Liver (tissue), 3 donors: ENCODE results near the gene DCUN1D2.

Experiments
- RAD21 ChIP-seq, 2 donors: IDR thresholded peaks; 2 replicates each; pipeline ENCODE4 v1.6.1; 2016; ENCODE audit warnings: antibody characterized with exemption in 2 of 2, mild to moderate bottlenecking in 2 of 2
- TF ChIP-seq, protein P1 (sequence below): fragments of 150-350 bp; IDR thresholded peaks from 2 replicates; pipeline ENCODE4 v1.5.1; 2017; ENCODE audit warnings: improper control_type of control experiment, low read depth, low read length; ENCODE audit not compliant: missing input control
- donor health status: healthy.
- donor health status: healthy.

GRCh38 chr13:113406321-113407102, 84.0 kb downstream of the DCUN1D2 start:
- TF ChIP-seq, protein P1, sequence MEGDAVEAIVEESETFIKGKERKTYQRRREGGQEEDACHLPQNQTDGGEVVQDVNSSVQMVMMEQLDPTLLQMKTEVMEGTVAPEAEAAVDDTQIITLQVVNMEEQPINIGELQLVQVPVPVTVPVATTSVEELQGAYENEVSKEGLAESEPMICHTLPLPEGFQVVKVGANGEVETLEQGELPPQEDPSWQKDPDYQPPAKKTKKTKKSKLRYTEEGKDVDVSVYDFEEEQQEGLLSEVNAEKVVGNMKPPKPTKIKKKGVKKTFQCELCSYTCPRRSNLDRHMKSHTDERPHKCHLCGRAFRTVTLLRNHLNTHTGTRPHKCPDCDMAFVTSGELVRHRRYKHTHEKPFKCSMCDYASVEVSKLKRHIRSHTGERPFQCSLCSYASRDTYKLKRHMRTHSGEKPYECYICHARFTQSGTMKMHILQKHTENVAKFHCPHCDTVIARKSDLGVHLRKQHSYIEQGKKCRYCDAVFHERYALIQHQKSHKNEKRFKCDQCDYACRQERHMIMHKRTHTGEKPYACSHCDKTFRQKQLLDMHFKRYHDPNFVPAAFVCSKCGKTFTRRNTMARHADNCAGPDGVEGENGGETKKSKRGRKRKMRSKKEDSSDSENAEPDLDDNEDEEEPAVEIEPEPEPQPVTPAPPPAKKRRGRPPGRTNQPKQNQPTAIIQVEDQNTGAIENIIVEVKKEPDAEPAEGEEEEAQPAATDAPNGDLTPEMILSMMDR: no peak
- TF ChIP-seq RAD21 (IDR thresholded peaks at IDR 0.05): no peak
